ENCODE results near the gene OSM.

The OSM gene

GRCh38 chr22:30279046-30279788, 12.6 kb upstream of the OSM start:
- Histone ChIP-seq H3K9me3 (replicated peaks; ENCODE audit: insufficient read depth, low read length) (no peaks in the 10 kb centered on the region), H3K9ac (ENCODE audit: low read length) (no peak overlapping the region), H3K27me3 (replicated peaks; ENCODE audit: insufficient read depth, low read length) (peaks cover 11% of the 10 kb centered on the region), H3K4me3 (ENCODE audit: low read length) (no peak overlapping the region), H3K79me2 (ENCODE audit: low read length) (no peaks in the 10 kb centered on the region), H3K36me3 (replicated peaks; ENCODE audit: insufficient read depth, low read length) (no peaks in the 10 kb centered on the region), H3K4me2 (ENCODE audit: low read depth, low read length) (no peak overlapping the region), H4K20me1 (ENCODE audit: insufficient read depth, low read length) (no peaks in the 10 kb centered on the region), H3F3A (ENCODE audit: insufficient read depth, low read length) (no peaks in the 10 kb centered on the region), H3K27ac (ENCODE audit: low read length) (no peak overlapping the region), H2AFZ (ENCODE audit: low read length) (no peak overlapping the region), H3K4me1 (ENCODE audit: low read length) (peaks cover 3% of the 10 kb centered on the region; the same call in 1 of the 2 replicates), H3K9me2 (replicated peaks; ENCODE audit: insufficient read depth, low read length) (no peaks in the 10 kb centered on the region)
- DNase-seq, result no peak
- TF ChIP-seq CTCF (IDR thresholded peaks at IDR 0.05; ENCODE audit: low read length) (no peak), EZH2phosphoT487 (IDR thresholded peaks at IDR 0.05; ENCODE audit: low read length) (no peak), EZH2 (optimal IDR thresholded peaks at IDR 0.05; ENCODE audit: low read depth, low read length) (no peak)

- no peak for TF ChIP-seq EZH2phosphoT487 (IDR thresholded peaks at IDR 0.05; ENCODE audit: low read length)
- no peak for TF ChIP-seq EZH2 (optimal IDR thresholded peaks at IDR 0.05; ENCODE audit: low read depth, low read length)
- no peak for TF ChIP-seq CTCF (IDR thresholded peaks at IDR 0.05; ENCODE audit: low read length)
- H3K4me1 ChIP-seq (ENCODE audit: low read length), result peaks cover 3% of the 10 kb centered on the region; the same call in 1 of the 2 replicates
- peaks cover 24% of the 10 kb centered on the region for H3K27me3 ChIP-seq (replicated peaks; ENCODE audit: insufficient read depth, low read length)
- H3K27ac ChIP-seq (ENCODE audit: low read length), result no peak overlapping the region
- no peaks in the 10 kb centered on the region for H3K9me3 ChIP-seq (replicated peaks; ENCODE audit: insufficient read depth, low read length)
- no peaks in the 10 kb centered on the region for H3F3A ChIP-seq (ENCODE audit: insufficient read depth, low read length)
- no peak overlapping the region for H3K4me2 ChIP-seq (ENCODE audit: low read depth, low read length)
- H3K9me2 ChIP-seq (replicated peaks; ENCODE audit: insufficient read depth, low read length), result no peaks in the 10 kb centered on the region
- no peak for DNase-seq
- H3K4me3 ChIP-seq (ENCODE audit: low read length), result no peak overlapping the region
- no peaks in the 10 kb centered on the region for H3K79me2 ChIP-seq (ENCODE audit: low read length)
- no peak overlapping the region for H2AFZ ChIP-seq (ENCODE audit: low read length)
- no peaks in the 10 kb centered on the region for H4K20me1 ChIP-seq (ENCODE audit: insufficient read depth, low read length)
- no peak overlapping the region for H3K9ac ChIP-seq (ENCODE audit: low read length)
- H3K36me3 ChIP-seq (replicated peaks; ENCODE audit: insufficient read depth, low read length), result no peaks in the 10 kb centered on the region
These were observed 11.1 kb upstream of the OSM start for GRCh38 chr22:30277547-30278344.

- Histone ChIP-seq H3K4me3 (ENCODE audit: low read length) (no peak overlapping the region), H3K9me2 (replicated peaks; ENCODE audit: insufficient read depth, low read length) (no peaks in the 10 kb centered on the region), H3K27me3 (replicated peaks; ENCODE audit: insufficient read depth, low read length) (peaks cover 26% of the 10 kb centered on the region), H2AFZ (ENCODE audit: low read length) (peak overlapping the region; percentile 59), H3K36me3 (replicated peaks; ENCODE audit: insufficient read depth, low read length) (no peaks in the 10 kb centered on the region), H3F3A (ENCODE audit: insufficient read depth, low read length) (no peaks in the 10 kb centered on the region), H3K4me1 (ENCODE audit: low read length) (peaks cover 3% of the 10 kb centered on the region; the same call in 1 of the 2 replicates), H3K79me2 (ENCODE audit: low read length) (no peaks in the 10 kb centered on the region), H3K4me2 (ENCODE audit: low read depth, low read length) (peak overlapping the region; percentile 26; the same call in 1 of the 2 replicates), H4K20me1 (ENCODE audit: insufficient read depth, low read length) (no peaks in the 10 kb centered on the region), H3K27ac (ENCODE audit: low read length) (no peak overlapping the region), H3K9me3 (replicated peaks; ENCODE audit: insufficient read depth, low read length) (no peaks in the 10 kb centered on the region), H3K9ac (ENCODE audit: low read length) (no peak overlapping the region)
- DNase-seq, result no peak
- TF ChIP-seq CTCF (IDR thresholded peaks at IDR 0.05; ENCODE audit: low read length), result no peak
- no peak for TF ChIP-seq EZH2 (optimal IDR thresholded peaks at IDR 0.05; ENCODE audit: low read depth, low read length)
- TF ChIP-seq EZH2phosphoT487 (IDR thresholded peaks at IDR 0.05; ENCODE audit: low read length), result no peak
These were observed 9.4 kb upstream of the OSM start for GRCh38 chr22:30276039-30276438.
